GM10248 (cell line): Measurements from ENCODE around the gene IDI1.
"Not testable (repeated sequence)": the region's sequence is repeated elsewhere in the genome, so short reads cannot be mapped to it uniquely, and the experiment has no call there.

Experiments used
- CTCF ChIA-PET: fragments of 300-600 bp; sonication (Branson Sonifier 250); formaldehyde crosslinking; extraction: SDS; loops from one replicate; lab custom pipeline; 2021; ENCODE audit warnings: antibody characterized with exemption; lab: Yijun Ruan, JAX
- POLR2A ChIA-PET: fragments of 350-650 bp; sonication (Branson Sonifier 250); formaldehyde crosslinking; extraction: SDS; loops from one replicate; lab custom pipeline; 2020; ENCODE audit warnings: antibody characterized with exemption; lab: Yijun Ruan, JAX
- DNase-seq: peaks from one replicate; pipeline ENCODE4 v3.0.0; 2012; ENCODE audit errors: extremely low spot score
- TF ChIP-seq, protein P1 (sequence below): IDR thresholded peaks from 2 replicates; pipeline ENCODE4 v1.5.1; 2012; ENCODE audit warnings: mild to moderate bottlenecking, low read depth; ENCODE audit errors: extremely low read depth, missing control alignments, control extremely low read depth

The IDI1 gene

DNA sequence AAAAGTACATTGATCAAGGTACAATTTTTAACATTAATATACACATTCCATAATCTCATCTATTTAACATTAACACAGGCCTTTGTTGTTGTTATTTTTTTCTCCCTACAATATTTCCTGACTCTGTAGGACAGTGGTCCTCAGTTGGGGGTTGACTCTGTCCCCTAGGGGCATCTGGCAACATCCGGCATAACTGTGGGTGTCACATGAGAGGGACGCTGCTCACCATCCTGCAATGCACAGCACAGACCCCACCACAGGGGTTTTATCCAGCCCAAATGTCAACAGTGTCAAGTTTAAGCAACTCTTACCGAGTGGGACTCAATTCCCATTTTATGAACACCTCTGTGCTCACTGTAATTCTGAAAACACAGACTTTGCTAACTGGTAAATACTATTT lies 8.8 kb downstream of the IDI1 start:
- CTCF ChIA-PET, result no interaction called here
- TF ChIP-seq, protein P1, sequence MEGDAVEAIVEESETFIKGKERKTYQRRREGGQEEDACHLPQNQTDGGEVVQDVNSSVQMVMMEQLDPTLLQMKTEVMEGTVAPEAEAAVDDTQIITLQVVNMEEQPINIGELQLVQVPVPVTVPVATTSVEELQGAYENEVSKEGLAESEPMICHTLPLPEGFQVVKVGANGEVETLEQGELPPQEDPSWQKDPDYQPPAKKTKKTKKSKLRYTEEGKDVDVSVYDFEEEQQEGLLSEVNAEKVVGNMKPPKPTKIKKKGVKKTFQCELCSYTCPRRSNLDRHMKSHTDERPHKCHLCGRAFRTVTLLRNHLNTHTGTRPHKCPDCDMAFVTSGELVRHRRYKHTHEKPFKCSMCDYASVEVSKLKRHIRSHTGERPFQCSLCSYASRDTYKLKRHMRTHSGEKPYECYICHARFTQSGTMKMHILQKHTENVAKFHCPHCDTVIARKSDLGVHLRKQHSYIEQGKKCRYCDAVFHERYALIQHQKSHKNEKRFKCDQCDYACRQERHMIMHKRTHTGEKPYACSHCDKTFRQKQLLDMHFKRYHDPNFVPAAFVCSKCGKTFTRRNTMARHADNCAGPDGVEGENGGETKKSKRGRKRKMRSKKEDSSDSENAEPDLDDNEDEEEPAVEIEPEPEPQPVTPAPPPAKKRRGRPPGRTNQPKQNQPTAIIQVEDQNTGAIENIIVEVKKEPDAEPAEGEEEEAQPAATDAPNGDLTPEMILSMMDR, result no peak
- POLR2A ChIA-PET, result no interaction called here
- DNase-seq, result no peak

- CTCF ChIA-PET, DNase-seq, POLR2A ChIA-PET: not testable (repeated sequence)
Measured at GRCh38 chr10:1038769-1039168, 10.2 kb downstream of the IDI1 start.

DNA sequence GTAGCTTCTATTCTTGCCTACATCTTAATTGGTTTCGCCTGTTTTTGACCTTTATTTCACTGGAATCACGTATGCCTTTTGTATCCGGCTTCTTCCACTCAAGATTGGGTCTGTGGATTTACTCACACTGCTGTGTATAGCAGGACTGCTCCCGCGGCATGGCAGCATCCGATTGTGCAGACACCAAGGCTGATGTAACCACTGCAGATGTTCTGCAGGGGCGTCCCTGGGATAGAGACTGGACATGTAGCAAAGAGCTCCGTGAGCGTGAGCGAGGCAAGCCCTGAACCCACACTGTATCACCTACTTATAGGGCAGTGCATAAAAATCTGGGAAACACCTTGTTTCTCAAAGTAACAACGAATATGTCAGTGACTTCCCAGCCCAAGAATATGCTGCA lies 11.8 kb downstream of the IDI1 start:
- ChIA-PET POLR2A (interaction anchor here (1.4 to 3.3 kb wide), 3 partner anchors 9 to 17 kb away, joined by 7 to 33 read pairs (median 9); partner anchors contain the start of gene IDI1), CTCF (interaction anchor here (1.0 to 2.8 kb wide), 3 partner anchors 8 to 50 kb away, joined by 3 to 12 read pairs (median 8); partner anchors contain the start of gene IDI1)
- no peak for DNase-seq
- TF ChIP-seq, protein P1, result no peak

- ChIA-PET POLR2A (interaction anchor here (0.5 to 3.3 kb wide), 8 partner anchors 9 to 94 kb away, joined by 3 to 33 read pairs (median 6); partner anchors contain the start of genes IDI1 and IDI2), CTCF (interaction anchor here (1.0 to 2.8 kb wide), 4 partner anchors 9 to 100 kb away, joined by 3 to 12 read pairs (median 6); partner anchors contain the start of gene IDI1)
- peak; percentile 71 for DNase-seq
- TF ChIP-seq, protein P1, result no peak
Measured at GRCh38 chr10:1036341-1036791, 12.6 kb downstream of the IDI1 start.

DNA sequence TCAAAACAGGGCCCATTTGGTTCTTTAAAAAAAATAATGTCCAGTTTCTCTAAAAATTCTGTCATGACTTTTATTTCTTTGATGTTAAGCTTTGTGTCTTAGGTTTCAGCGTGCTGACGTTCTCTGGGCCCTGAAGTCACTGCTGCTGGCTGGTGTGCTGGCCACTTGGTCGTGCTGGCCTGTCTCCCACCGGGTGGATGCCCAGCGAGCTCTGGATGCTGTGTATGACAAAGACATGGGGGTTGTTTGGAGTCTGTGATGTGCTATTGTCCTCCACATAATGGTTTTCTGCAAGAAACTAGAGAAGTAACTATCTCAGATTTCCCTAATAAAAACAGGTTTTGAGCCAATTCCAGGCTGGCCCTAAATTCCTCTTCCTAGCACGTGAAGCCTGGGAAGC lies 13.7 kb downstream of the IDI1 start:
- ChIA-PET CTCF (interaction anchor here (0.8 to 2.8 kb wide), 4 partner anchors 10 to 98 kb away, joined by 3 to 12 read pairs (median 4); no protein-coding TSS in a partner anchor), POLR2A (interaction anchor here (0.6 to 3.3 kb wide), 3 partner anchors 14 to 62 kb away, joined by 3 to 33 read pairs (median 3); partner anchors contain the start of gene IDI1)
- no peak for DNase-seq

GRCh38 chr10:1034758-1035157 lies 14.2 kb downstream of the IDI1 start:
- TF ChIP-seq, protein P1, result no peak
- DNase-seq, result no peak
- ChIA-PET POLR2A (interaction anchor here (3.3 kb wide), 1 partner anchor 14 kb away, joined by 33 read pairs; the partner anchor contains the start of gene IDI1), CTCF (interaction anchor here (0.8 to 2.8 kb wide), 3 partner anchors 10 to 60 kb away, joined by 3 to 12 read pairs (median 3); no protein-coding TSS in a partner anchor)

More for the DNA sequence above, 13.7 kb downstream of the IDI1 start:
- TF ChIP-seq, protein P1, result no peak

GRCh38 chr10:1033601-1034000 lies 15.3 kb downstream of the IDI1 start:
- CTCF ChIA-PET, result no interaction called here
- TF ChIP-seq, protein P1, result no peak
- DNase-seq, result no peak
- POLR2A ChIA-PET, result no interaction called here
